Liver (tissue), 3 donors: ENCODE measurements around the gene POLD3.

Experiments
- EGR1 ChIP-seq, 2 donors: IDR thresholded peaks; 2 replicates each; pipeline ENCODE4 v1.6.1; 2016 to 2018; ENCODE audit warnings: antibody characterized with exemption in 2 of 2, low read depth in 2 of 2
- JUND ChIP-seq, 2 donors: IDR thresholded peaks; 2 replicates each; pipeline ENCODE4 v1.6.1; 2016; ENCODE audit warnings: antibody characterized with exemption in 2 of 2
- NR2F2 ChIP-seq: IDR thresholded peaks from 2 replicates; pipeline ENCODE4 v1.6.1; 2016; ENCODE audit warnings: antibody characterized with exemption
- RXRA ChIP-seq, 2 donors: IDR thresholded peaks; 2 replicates each; pipeline ENCODE4 v1.6.1; 2017 to 2018; ENCODE audit warnings: antibody characterized with exemption in 2 of 2, mild to moderate bottlenecking in 1 of 2
- TAF1 ChIP-seq: conservative IDR thresholded peaks from 2 replicates; pipeline ENCODE4 v1.6.1; 2016; ENCODE audit warnings: antibody characterized with exemption, mild to moderate bottlenecking
- YY1 ChIP-seq: IDR thresholded peaks from 2 replicates; pipeline ENCODE4 v1.6.1; 2016; ENCODE audit warnings: antibody characterized with exemption, mild to moderate bottlenecking
- TF ChIP-seq, protein P1 (sequence below): fragments of 150-350 bp; IDR thresholded peaks from 2 replicates; pipeline ENCODE4 v1.5.1; 2017; ENCODE audit warnings: improper control_type of control experiment, low read depth, low read length; ENCODE audit not compliant: missing input control
- TF ChIP-seq, protein P2 (sequence below): IDR thresholded peaks from 2 replicates; pipeline ENCODE4 v1.6.1; 2016; ENCODE audit warnings: antibody characterized with exemption
- TF ChIP-seq, protein P3 (sequence below): IDR thresholded peaks from 2 replicates; pipeline ENCODE4 v1.6.1; 2016; ENCODE audit warnings: antibody characterized with exemption, mild to moderate bottlenecking
- donor health status: healthy.
- donor health status: healthy.

DNA sequence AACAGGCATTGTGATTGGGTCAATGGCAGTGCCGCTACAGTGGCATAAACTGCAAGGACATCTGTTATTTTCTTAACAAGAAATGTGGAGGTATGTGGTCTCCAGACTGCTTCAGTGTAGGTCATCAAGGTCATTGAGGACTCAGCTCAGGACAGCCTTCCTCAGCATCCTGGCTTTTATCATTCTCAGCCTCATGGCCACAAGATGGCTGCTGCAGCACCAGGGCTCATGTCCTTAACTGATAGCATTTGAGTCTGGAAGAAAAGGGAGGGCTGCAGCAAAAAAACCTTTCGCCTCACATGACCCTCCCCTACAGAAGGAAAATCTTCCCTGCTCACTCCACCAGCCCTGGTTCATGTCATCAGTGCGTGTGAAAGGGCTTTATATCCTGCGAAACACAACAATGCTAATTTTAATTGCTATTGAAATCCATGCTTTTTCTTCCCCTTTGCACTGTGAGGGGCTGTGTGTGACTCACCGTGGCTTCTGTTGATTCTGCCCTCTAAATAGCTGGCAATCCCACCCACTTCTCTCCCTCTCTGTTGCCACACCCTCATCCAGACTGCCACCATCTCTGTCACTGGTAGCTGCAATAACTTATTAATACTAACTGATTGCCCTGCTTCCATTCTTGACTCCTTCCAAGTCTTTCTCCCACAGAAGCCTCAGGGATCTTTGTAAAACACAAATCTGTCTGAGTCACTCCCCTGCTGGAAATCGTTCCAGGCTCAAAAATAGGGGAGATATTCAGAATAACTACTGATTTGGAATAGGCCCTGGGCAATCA, 95.0 kb downstream of the POLD3 start:
- TF ChIP-seq, protein P1, sequence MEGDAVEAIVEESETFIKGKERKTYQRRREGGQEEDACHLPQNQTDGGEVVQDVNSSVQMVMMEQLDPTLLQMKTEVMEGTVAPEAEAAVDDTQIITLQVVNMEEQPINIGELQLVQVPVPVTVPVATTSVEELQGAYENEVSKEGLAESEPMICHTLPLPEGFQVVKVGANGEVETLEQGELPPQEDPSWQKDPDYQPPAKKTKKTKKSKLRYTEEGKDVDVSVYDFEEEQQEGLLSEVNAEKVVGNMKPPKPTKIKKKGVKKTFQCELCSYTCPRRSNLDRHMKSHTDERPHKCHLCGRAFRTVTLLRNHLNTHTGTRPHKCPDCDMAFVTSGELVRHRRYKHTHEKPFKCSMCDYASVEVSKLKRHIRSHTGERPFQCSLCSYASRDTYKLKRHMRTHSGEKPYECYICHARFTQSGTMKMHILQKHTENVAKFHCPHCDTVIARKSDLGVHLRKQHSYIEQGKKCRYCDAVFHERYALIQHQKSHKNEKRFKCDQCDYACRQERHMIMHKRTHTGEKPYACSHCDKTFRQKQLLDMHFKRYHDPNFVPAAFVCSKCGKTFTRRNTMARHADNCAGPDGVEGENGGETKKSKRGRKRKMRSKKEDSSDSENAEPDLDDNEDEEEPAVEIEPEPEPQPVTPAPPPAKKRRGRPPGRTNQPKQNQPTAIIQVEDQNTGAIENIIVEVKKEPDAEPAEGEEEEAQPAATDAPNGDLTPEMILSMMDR: no peak
- TF ChIP-seq YY1 (no peak), NR2F2 (no peak), RXRA (IDR thresholded peaks at IDR 0.05) (no peak), JUND (IDR thresholded peaks at IDR 0.05) (no peak), EGR1 (IDR thresholded peaks at IDR 0.05; ENCODE audit: low read depth in 2 of 2) (no peak), TAF1 (no peak)
- TF ChIP-seq, protein P2, sequence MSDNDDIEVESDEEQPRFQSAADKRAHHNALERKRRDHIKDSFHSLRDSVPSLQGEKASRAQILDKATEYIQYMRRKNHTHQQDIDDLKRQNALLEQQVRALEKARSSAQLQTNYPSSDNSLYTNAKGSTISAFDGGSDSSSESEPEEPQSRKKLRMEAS: no peak
- TF ChIP-seq, protein P3, sequence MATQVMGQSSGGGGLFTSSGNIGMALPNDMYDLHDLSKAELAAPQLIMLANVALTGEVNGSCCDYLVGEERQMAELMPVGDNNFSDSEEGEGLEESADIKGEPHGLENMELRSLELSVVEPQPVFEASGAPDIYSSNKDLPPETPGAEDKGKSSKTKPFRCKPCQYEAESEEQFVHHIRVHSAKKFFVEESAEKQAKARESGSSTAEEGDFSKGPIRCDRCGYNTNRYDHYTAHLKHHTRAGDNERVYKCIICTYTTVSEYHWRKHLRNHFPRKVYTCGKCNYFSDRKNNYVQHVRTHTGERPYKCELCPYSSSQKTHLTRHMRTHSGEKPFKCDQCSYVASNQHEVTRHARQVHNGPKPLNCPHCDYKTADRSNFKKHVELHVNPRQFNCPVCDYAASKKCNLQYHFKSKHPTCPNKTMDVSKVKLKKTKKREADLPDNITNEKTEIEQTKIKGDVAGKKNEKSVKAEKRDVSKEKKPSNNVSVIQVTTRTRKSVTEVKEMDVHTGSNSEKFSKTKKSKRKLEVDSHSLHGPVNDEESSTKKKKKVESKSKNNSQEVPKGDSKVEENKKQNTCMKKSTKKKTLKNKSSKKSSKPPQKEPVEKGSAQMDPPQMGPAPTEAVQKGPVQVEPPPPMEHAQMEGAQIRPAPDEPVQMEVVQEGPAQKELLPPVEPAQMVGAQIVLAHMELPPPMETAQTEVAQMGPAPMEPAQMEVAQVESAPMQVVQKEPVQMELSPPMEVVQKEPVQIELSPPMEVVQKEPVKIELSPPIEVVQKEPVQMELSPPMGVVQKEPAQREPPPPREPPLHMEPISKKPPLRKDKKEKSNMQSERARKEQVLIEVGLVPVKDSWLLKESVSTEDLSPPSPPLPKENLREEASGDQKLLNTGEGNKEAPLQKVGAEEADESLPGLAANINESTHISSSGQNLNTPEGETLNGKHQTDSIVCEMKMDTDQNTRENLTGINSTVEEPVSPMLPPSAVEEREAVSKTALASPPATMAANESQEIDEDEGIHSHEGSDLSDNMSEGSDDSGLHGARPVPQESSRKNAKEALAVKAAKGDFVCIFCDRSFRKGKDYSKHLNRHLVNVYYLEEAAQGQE: no peak
